Measurements from ENCODE around the gene SYNJ2BP.

Gene SYNJ2BP

GRCh38 chr14:70391493-70392391, 25.1 kb downstream of the SYNJ2BP start:
- no peaks in the 10 kb centered on the region for H3K4me1 ChIP-seq (ENCODE audit: insufficient read depth, low read length)
- H3K27me3 ChIP-seq (ENCODE audit: control insufficient read depth in 1 of 2, insufficient read depth in 2 of 2, low read length in 2 of 2), result no peaks in the 10 kb centered on the region
- H3K36me3 ChIP-seq (ENCODE audit: insufficient read depth, low read length), result peaks cover 2% of the 10 kb centered on the region
- no peak overlapping the region for H3K27ac ChIP-seq (ENCODE audit: low read depth, low read length)
- no peak overlapping the region for H3K4me3 ChIP-seq (ENCODE audit: low read depth in 1 of 2, low read length in 2 of 2)
- H3K9ac ChIP-seq (ENCODE audit: low read length), result no peak overlapping the region
- no peaks in the 10 kb centered on the region for H3K9me3 ChIP-seq (ENCODE audit: low read length)

GRCh38 chr14:70382536-70382935, 34.4 kb downstream of the SYNJ2BP start:
- Histone ChIP-seq H3K4me1 (ENCODE audit: insufficient read depth, low read length) (no peaks in the 10 kb centered on the region), H3K36me3 (ENCODE audit: insufficient read depth, low read length) (peaks cover 14% of the 10 kb centered on the region), H3K27ac (ENCODE audit: low read depth, low read length) (no peak overlapping the region), H3K4me3 (ENCODE audit: low read depth in 1 of 2, low read length in 2 of 2) (no peak overlapping the region), H3K9ac (ENCODE audit: low read length) (no peak overlapping the region), H3K27me3 (ENCODE audit: control insufficient read depth in 1 of 2, insufficient read depth in 2 of 2, low read length in 2 of 2) (no peaks in the 10 kb centered on the region), H3K9me3 (ENCODE audit: low read length) (no peaks in the 10 kb centered on the region)

GRCh38 chr14:70380824-70381223, 36.1 kb downstream of the SYNJ2BP start:
- Histone ChIP-seq H3K4me3 (ENCODE audit: low read depth in 1 of 2, low read length in 2 of 2) (no peak overlapping the region), H3K9me3 (ENCODE audit: low read length) (no peaks in the 10 kb centered on the region), H3K27ac (ENCODE audit: low read depth, low read length) (no peak overlapping the region), H3K9ac (ENCODE audit: low read length) (no peak overlapping the region), H3K27me3 (ENCODE audit: control insufficient read depth in 1 of 2, insufficient read depth in 2 of 2, low read length in 2 of 2) (no peaks in the 10 kb centered on the region), H3K4me1 (ENCODE audit: insufficient read depth, low read length) (no peaks in the 10 kb centered on the region), H3K36me3 (ENCODE audit: insufficient read depth, low read length) (peaks cover 7% of the 10 kb centered on the region)

GRCh38 chr14:70378696-70379095, 38.2 kb downstream of the SYNJ2BP start:
- H3K36me3 ChIP-seq (ENCODE audit: insufficient read depth, low read length), result peaks cover 16% of the 10 kb centered on the region
- no peak overlapping the region for H3K4me3 ChIP-seq (ENCODE audit: low read depth in 1 of 2, low read length in 2 of 2)
- no peaks in the 10 kb centered on the region for H3K27me3 ChIP-seq (ENCODE audit: control insufficient read depth in 1 of 2, insufficient read depth in 2 of 2, low read length in 2 of 2)
- H3K4me1 ChIP-seq (ENCODE audit: insufficient read depth, low read length), result no peaks in the 10 kb centered on the region
- H3K27ac ChIP-seq (ENCODE audit: low read depth, low read length), result no peak overlapping the region
- H3K9ac ChIP-seq (ENCODE audit: low read length), result no peak overlapping the region
- H3K9me3 ChIP-seq (ENCODE audit: low read length), result no peaks in the 10 kb centered on the region
